GM12878 (cell line): ENCODE measurements around the gene TMEM215. TPM values are rescaled to one million over a fixed set of nuclear protein-coding genes. Genes with fewer than 3 reads are reported as not detected.
A peak's percentile ranks its signal among the peaks of the same experiment; 100 is the strongest.

Source experiments
- ATAC-seq: fragments of 200-7000 bp; cut with Tn5 transposase; 3 replicates; pipeline ENCODE4 v1.9.1; 2020; ENCODE audit warnings: mild to moderate bottlenecking, moderate library complexity
- BruUV-seq: library from RNA; stranded (reverse); fragments of 400-500 nt; replicated peaks from 2 replicates; lab custom pipeline; 2021; lab: Mats Ljungman, UMichigan
- CTCF ChIA-PET: fragments of 300-600 bp; sonication (Branson Sonifier 250); formaldehyde crosslinking; extraction: SDS; loops from one replicate; lab custom pipeline; 2021; ENCODE audit warnings: inconsistent platforms; lab: Yijun Ruan, JAX
- POLR2A ChIA-PET: fragments of 350-600 bp; formaldehyde crosslinking; extraction: SDS; loops from one replicate; lab custom pipeline; 2021; ENCODE audit warnings: inconsistent platforms; lab: Charles Lee
- RAD21 ChIA-PET: fragments of 300-600 bp; sonication (Branson Sonifier 250); formaldehyde crosslinking; loops from one replicate; lab custom pipeline; 2023; ENCODE audit warnings: antibody characterized with exemption; ENCODE audit not compliant: unreplicated experiment; lab: Charles Lee
- SMC1A ChIA-PET: fragments of 300-600 bp; sonication (Branson Sonifier 250); formaldehyde crosslinking; loops from one replicate; lab custom pipeline; 2023; ENCODE audit not compliant: unreplicated experiment, uncharacterized antibody; lab: Charles Lee
- DNase-seq: peaks from one replicate; pipeline ENCODE4 v3.0.0-alpha.2; 2011; ENCODE audit warnings: low read depth, low spot score
- FAIRE-seq: peaks from 3 replicates; lab custom pipeline; 2011; peaks lifted over from hg19 to GRCh38; lab: Jason Lieb, UNC
- H2AFZ ChIP-seq: 2 replicates; pipeline ENCODE4 v1.6.0; 2011; ENCODE audit warnings: low read depth, low read length, control low read depth; ENCODE audit not compliant: control insufficient read depth
- H3K27ac ChIP-seq: 2 replicates; pipeline ENCODE4 v1.5.1; 2011; ENCODE audit warnings: control low read depth; ENCODE audit not compliant: control insufficient read depth, insufficient read depth
- H3K27me3 ChIP-seq, 2 experiments: replicated peaks in 1 of 2; 2 replicates each; pipeline versions ENCODE4 v1.6.0 to v1.6.1; 2011; ENCODE audit warnings: low read length in 1 of 2; ENCODE audit not compliant: control insufficient read depth in 2 of 2, insufficient read depth in 2 of 2
- H3K36me3 ChIP-seq, 2 experiments: 2 replicates each; pipeline ENCODE4 v1.5.1; 2011; ENCODE audit warnings: low read length in 1 of 2; ENCODE audit not compliant: control insufficient read depth in 2 of 2, insufficient read depth in 2 of 2
- H3K4me1 ChIP-seq: 2 replicates; pipeline ENCODE4 v1.6.1; 2011; ENCODE audit warnings: mild to moderate bottlenecking, low read length, moderate library complexity, mixed read lengths; ENCODE audit not compliant: control insufficient read depth, insufficient read depth
- H3K4me2 ChIP-seq: 2 replicates; pipeline ENCODE4 v1.6.0; 2011; ENCODE audit warnings: control low read depth; ENCODE audit not compliant: control insufficient read depth, insufficient read depth
- H3K4me3 ChIP-seq: fragments of 200-600 bp; sonication (generic); 2 replicates; pipeline ENCODE4 v1.5.1; 2016
- H3K79me2 ChIP-seq: 2 replicates; pipeline ENCODE4 v1.6.0; 2011; ENCODE audit warnings: low read length; ENCODE audit not compliant: control insufficient read depth, insufficient read depth
- H3K9ac ChIP-seq: 2 replicates; pipeline ENCODE4 v1.8.0; 2011; ENCODE audit warnings: low read length, control low read depth, mixed read lengths; ENCODE audit not compliant: control insufficient read depth, insufficient read depth
- H3K9me3 ChIP-seq: replicated peaks from 3 replicates; pipeline ENCODE4 v1.5.1; 2011; ENCODE audit warnings: mild to moderate bottlenecking, low read length; ENCODE audit not compliant: control insufficient read depth, insufficient read depth
- H4K20me1 ChIP-seq: 2 replicates; pipeline ENCODE4 v1.6.0; 2011; ENCODE audit not compliant: control insufficient read depth, insufficient read depth
- ATF7 ChIP-seq: fragments of 450-650 bp; IDR thresholded peaks from 2 replicates; pipeline ENCODE4 v1.6.1; 2016; ENCODE audit warnings: low read depth, mild to moderate bottlenecking
- WGBS: methylation state at CpG from one replicate; pipeline ENCODE4 v1.1.6; 2016; ENCODE audit warnings: low lambda C conversion rate; ENCODE audit not compliant: insufficient replicate concordance, insufficient coverage; ENCODE audit errors: missing lambda C conversion rate; 5-methylcytosine and 5-hydroxymethylcytosine counted together
- in situ Hi-C: fragments of 300-500 bp; cut with MboI; formaldehyde crosslinking; loops from 9 replicates; pipeline ENCODE4 v1.14.3; 2018; ENCODE audit warnings: mixed read lengths
- intact Hi-C: fragments of 100-400 bp; cut with micrococcal nuclease; formaldehyde crosslinking; loops from one replicate; pipeline ENCODE4 v1.14.2; 2022; ENCODE audit not compliant: unreplicated experiment
- polyA plus RNA-seq, 11 experiments: library from polyadenylated mRNA; depleted of rRNA in 4 of 11; unstranded in 6 of 11; stranded (reverse) in 5 of 11; fragments of >200 nt; fragmentation: Nextera tagmentation in 4 of 11; fragmentation: Illumina TruSeq in 1 of 11; extraction: Ambion mirVana in 4 of 11; extraction: Trizol in 1 of 11; gene quantifications; 1 replicate in 1 of 11; 2 replicates in 10 of 11; pipeline versions ENCODE4 v1.2.1 to v1.2.3, GENCODE V29; 2011 to 2016; ENCODE audit warnings: inconsistent platforms in 2 of 11, missing spikeins in 2 of 11, low read depth in 1 of 11
- total RNA-seq, 4 experiments: library from RNA; depleted of rRNA in 3 of 4; stranded (reverse); fragments of >200 nt in 3 of 4; fragmentation: Illumina TruSeq in 1 of 4; extraction: Trizol in 1 of 4; gene quantifications; 2 replicates each; pipeline versions ENCODE4 v1.2.1 to v1.2.3, GENCODE V29; 2013 to 2021
- TF ChIP-seq, protein P1 (sequence below): fragments of 450-650 bp; IDR thresholded peaks from 2 replicates; pipeline ENCODE4 v1.6.1; 2016; ENCODE audit warnings: mild to moderate bottlenecking, moderate library complexity, borderline replicate concordance
- TF ChIP-seq, protein P2 (sequence below): fragments of 150-350 bp; IDR thresholded peaks from 2 replicates; pipeline ENCODE4 v1.6.1; 2016; ENCODE audit warnings: low read depth, low read length

Gene TMEM215
- total and polyA plus RNA-seq, 10 of the 15 experiments (the other 5 are each of a cell fraction or from before 2014, with no cell fraction given), result not detected

DNA sequence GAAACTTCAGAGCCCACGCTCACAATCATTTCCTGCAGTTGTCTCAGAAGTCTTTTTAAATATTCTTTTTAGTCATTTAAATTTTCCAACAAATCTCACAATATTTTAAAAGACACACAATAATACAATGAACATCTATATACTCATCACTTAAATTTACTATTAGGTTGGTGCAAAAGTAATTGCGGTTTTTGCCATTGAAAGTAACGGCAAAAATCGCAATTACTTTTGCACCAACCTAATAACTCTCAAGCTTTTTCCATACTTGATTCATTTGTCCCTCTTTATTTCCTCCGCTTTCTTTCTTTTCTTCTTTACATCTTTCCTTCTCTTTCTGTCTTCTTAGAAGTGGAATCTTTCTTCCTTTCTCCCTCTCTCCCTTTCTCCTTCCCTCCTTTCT lies 19.2 kb upstream of the TMEM215 start:
- ChIA-PET CTCF (no interaction called here), RAD21 (no interaction called here), SMC1A (interaction anchor here (1.3 kb wide), 1 partner anchor 105 kb away, joined by 3 read pairs; no protein-coding TSS in a partner anchor), POLR2A (no interaction called here)
- 56% methylated on average over 5 of the region's 5 CpGs for WGBS
- no peak overlapping the region for H3K4me2 ChIP-seq
- no peak overlapping the region for H2AFZ ChIP-seq
- no peak overlapping the region for H3K27ac ChIP-seq
- FAIRE-seq (no peak), ATAC-seq (no peak), DNase-seq (no peak)
- no peaks in the 10 kb centered on the region for H3K9me3 ChIP-seq
- intact Hi-C loops (no loop called here), in situ Hi-C loops (no loop called here)
- no peak overlapping the region for H3K4me3 ChIP-seq
- no peaks in the 10 kb centered on the region for H3K79me2 ChIP-seq
- H3K4me1 ChIP-seq, result no peaks in the 10 kb centered on the region
- H4K20me1 ChIP-seq, result no peaks in the 10 kb centered on the region
- H3K36me3 ChIP-seq, result no peaks in the 10 kb centered on the region
- TF ChIP-seq, protein P1, sequence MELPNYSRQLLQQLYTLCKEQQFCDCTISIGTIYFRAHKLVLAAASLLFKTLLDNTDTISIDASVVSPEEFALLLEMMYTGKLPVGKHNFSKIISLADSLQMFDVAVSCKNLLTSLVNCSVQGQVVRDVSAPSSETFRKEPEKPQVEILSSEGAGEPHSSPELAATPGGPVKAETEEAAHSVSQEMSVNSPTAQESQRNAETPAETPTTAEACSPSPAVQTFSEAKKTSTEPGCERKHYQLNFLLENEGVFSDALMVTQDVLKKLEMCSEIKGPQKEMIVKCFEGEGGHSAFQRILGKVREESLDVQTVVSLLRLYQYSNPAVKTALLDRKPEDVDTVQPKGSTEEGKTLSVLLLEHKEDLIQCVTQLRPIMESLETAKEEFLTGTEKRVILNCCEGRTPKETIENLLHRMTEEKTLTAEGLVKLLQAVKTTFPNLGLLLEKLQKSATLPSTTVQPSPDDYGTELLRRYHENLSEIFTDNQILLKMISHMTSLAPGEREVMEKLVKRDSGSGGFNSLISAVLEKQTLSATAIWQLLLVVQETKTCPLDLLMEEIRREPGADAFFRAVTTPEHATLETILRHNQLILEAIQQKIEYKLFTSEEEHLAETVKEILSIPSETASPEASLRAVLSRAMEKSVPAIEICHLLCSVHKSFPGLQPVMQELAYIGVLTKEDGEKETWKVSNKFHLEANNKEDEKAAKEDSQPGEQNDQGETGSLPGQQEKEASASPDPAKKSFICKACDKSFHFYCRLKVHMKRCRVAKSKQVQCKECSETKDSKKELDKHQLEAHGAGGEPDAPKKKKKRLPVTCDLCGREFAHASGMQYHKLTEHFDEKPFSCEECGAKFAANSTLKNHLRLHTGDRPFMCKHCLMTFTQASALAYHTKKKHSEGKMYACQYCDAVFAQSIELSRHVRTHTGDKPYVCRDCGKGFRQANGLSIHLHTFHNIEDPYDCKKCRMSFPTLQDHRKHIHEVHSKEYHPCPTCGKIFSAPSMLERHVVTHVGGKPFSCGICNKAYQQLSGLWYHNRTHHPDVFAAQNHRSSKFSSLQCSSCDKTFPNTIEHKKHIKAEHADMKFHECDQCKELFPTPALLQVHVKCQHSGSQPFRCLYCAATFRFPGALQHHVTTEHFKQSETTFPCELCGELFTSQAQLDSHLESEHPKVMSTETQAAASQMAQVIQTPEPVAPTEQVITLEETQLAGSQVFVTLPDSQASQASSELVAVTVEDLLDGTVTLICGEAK, result 0 out of 2 replicates have a peak, but pooled peaks have one; percentile 44
- no peak for TF ChIP-seq ATF7
- TF ChIP-seq, protein P2, sequence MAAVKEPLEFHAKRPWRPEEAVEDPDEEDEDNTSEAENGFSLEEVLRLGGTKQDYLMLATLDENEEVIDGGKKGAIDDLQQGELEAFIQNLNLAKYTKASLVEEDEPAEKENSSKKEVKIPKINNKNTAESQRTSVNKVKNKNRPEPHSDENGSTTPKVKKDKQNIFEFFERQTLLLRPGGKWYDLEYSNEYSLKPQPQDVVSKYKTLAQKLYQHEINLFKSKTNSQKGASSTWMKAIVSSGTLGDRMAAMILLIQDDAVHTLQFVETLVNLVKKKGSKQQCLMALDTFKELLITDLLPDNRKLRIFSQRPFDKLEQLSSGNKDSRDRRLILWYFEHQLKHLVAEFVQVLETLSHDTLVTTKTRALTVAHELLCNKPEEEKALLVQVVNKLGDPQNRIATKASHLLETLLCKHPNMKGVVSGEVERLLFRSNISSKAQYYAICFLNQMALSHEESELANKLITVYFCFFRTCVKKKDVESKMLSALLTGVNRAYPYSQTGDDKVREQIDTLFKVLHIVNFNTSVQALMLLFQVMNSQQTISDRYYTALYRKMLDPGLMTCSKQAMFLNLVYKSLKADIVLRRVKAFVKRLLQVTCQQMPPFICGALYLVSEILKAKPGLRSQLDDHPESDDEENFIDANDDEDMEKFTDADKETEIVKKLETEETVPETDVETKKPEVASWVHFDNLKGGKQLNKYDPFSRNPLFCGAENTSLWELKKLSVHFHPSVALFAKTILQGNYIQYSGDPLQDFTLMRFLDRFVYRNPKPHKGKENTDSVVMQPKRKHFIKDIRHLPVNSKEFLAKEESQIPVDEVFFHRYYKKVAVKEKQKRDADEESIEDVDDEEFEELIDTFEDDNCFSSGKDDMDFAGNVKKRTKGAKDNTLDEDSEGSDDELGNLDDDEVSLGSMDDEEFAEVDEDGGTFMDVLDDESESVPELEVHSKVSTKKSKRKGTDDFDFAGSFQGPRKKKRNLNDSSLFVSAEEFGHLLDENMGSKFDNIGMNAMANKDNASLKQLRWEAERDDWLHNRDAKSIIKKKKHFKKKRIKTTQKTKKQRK, result no peak
- no peaks in the 10 kb centered on the region; a peak in 1 of 4 replicates for H3K27me3 ChIP-seq
- BruUV-seq, result no TSS peak
- no peak overlapping the region for H3K9ac ChIP-seq
